Endodermal cell (in vitro differentiated cells): ENCODE measurements around the gene PGA4. TPM values are rescaled to one million over a fixed set of nuclear protein-coding genes. Genes with fewer than 3 reads are reported as not detected.

ENCODE experiments used
- DNase-seq: peaks from one replicate; pipeline ENCODE4 v3.0.0-alpha.2; 2017
- H3K27ac ChIP-seq: 2 replicates; pipeline ENCODE4 v1.5.1; 2013; ENCODE audit warnings: mild to moderate bottlenecking, low read depth, low read length, moderate library complexity
- H3K27me3 ChIP-seq: 2 replicates; pipeline ENCODE4 v1.6.1; 2013; ENCODE audit warnings: mild to moderate bottlenecking, low read length, moderate library complexity; ENCODE audit not compliant: insufficient read depth, control insufficient read depth, poor library complexity, severe bottlenecking
- H3K36me3 ChIP-seq: 2 replicates; pipeline ENCODE4 v1.7.0; 2013; ENCODE audit warnings: mild to moderate bottlenecking, low read length, moderate library complexity; ENCODE audit not compliant: control insufficient read depth, insufficient read depth
- H3K4me1 ChIP-seq: one replicate; pipeline ENCODE4 v1.7.0; 2013; ENCODE audit warnings: low read length; ENCODE audit not compliant: control insufficient read depth, insufficient read depth
- H3K4me3 ChIP-seq: 2 replicates; pipeline ENCODE4 v1.5.1; 2013; ENCODE audit warnings: mild to moderate bottlenecking, low read length, moderate library complexity
- H3K9ac ChIP-seq: 2 replicates; pipeline ENCODE4 v1.6.1; 2013; ENCODE audit warnings: mild to moderate bottlenecking, low read length, moderate library complexity; ENCODE audit not compliant: poor library complexity, severe bottlenecking; ENCODE audit errors: extremely low read depth
- H3K9me3 ChIP-seq: 2 replicates; pipeline ENCODE4 v1.6.1; 2013; ENCODE audit warnings: mild to moderate bottlenecking, low read length, moderate library complexity; ENCODE audit not compliant: control insufficient read depth
- H3K27ac Mint-ChIP-seq: 2 replicates; pipeline ENCODE4 v1.8.0; 2020; ENCODE audit warnings: mixed read lengths
- H3K27me3 Mint-ChIP-seq: 2 replicates; pipeline ENCODE4 v1.8.0; 2021; ENCODE audit warnings: mild to moderate bottlenecking, mixed read lengths; ENCODE audit not compliant: insufficient read depth
- H3K36me3 Mint-ChIP-seq: 2 replicates; pipeline ENCODE4 v1.8.0; 2020; ENCODE audit warnings: low read depth, mixed read lengths
- H3K4me1 Mint-ChIP-seq: 2 replicates; pipeline ENCODE4 v1.8.0; 2020; ENCODE audit warnings: mixed read lengths
- H3K4me3 Mint-ChIP-seq: 2 replicates; pipeline ENCODE4 v1.8.0; 2020; ENCODE audit warnings: mild to moderate bottlenecking, moderate library complexity, mixed read lengths
- H3K9me3 Mint-ChIP-seq: 2 replicates; pipeline ENCODE4 v1.8.0; 2020; ENCODE audit warnings: mild to moderate bottlenecking, mixed read lengths
- CTCF ChIP-seq: fragments of 200-600 bp; sonication (generic); conservative IDR thresholded peaks from 2 replicates; pipeline ENCODE4 v1.5.0; 2021; ENCODE audit warnings: antibody characterized with exemption, mild to moderate bottlenecking
- WGBS, 2 experiments: methylation state at CpG; one replicate each; pipeline versions ENCODE4 v1.1.5 to v1.1.7; 2013; ENCODE audit warnings: missing lambda C conversion rate in 2 of 2, mixed read lengths in 1 of 2; ENCODE audit not compliant: insufficient coverage in 1 of 2, insufficient read length in 1 of 2; 5-methylcytosine and 5-hydroxymethylcytosine counted together
- total RNA-seq, 2 donors: library from RNA; stranded (reverse); fragmentation: NEBNext Ultra II Directional in 1 of 2; extraction: Animal tissue kit (Norgen Biotek cat#: 25700) in 1 of 2; gene quantifications; 2 replicates in 1 of 2; 3 replicates in 1 of 2; pipeline ENCODE4 v1.2.1, GENCODE V29; 2021

Gene PGA4
- total RNA-seq, 2 donors from 2014 or later: 0.62 TPM; not detected in 1

GRCh38 chr11:61265357-61265756, 43.2 kb downstream of the PGA4 start:
- Histone ChIP-seq H3K27ac (no peak overlapping the region), H3K4me1 (no peaks in the 10 kb centered on the region), H3K4me3 (no peak overlapping the region), H3K9me3 (no peaks in the 10 kb centered on the region), H3K9ac (no peak overlapping the region), H3K27me3 (no peaks in the 10 kb centered on the region), H3K36me3 (no peaks in the 10 kb centered on the region)
- no peak for TF ChIP-seq CTCF
- WGBS, 2 experiments: 92 to 95% methylated on average over 12 to 14 of the region's 14 CpGs
- Mint-ChIP-seq H3K36me3 (peaks cover 9% of the 10 kb centered on the region), H3K27me3 (no peaks in the 10 kb centered on the region), H3K4me3 (no peak overlapping the region), H3K27ac (no peak overlapping the region), H3K4me1 (no peaks in the 10 kb centered on the region), H3K9me3 (no peaks in the 10 kb centered on the region)
- DNase-seq: no peak

- peaks cover 13% of the 10 kb centered on the region for H3K36me3 Mint-ChIP-seq
- H3K9ac ChIP-seq: no peak overlapping the region
- H3K9me3 Mint-ChIP-seq: no peaks in the 10 kb centered on the region
- no peaks in the 10 kb centered on the region for H3K36me3 ChIP-seq
- no peaks in the 10 kb centered on the region for H3K4me1 ChIP-seq
- H3K27me3 Mint-ChIP-seq: no peaks in the 10 kb centered on the region
- no peaks in the 10 kb centered on the region for H3K27me3 ChIP-seq
- H3K4me3 ChIP-seq: no peak overlapping the region
- WGBS, 2 experiments: 92 to 95% methylated on average over 4 of the region's 4 CpGs
- no peaks in the 10 kb centered on the region for H3K9me3 ChIP-seq
- H3K27ac Mint-ChIP-seq: no peak overlapping the region
- H3K27ac ChIP-seq: no peak overlapping the region
- TF ChIP-seq CTCF: no peak
- no peaks in the 10 kb centered on the region for H3K4me1 Mint-ChIP-seq
- no peak overlapping the region for H3K4me3 Mint-ChIP-seq
- no peak for DNase-seq
These were observed 44.5 kb downstream of the PGA4 start for GRCh38 chr11:61266602-61267001.

GRCh38 chr11:61267437-61267841, 45.3 kb downstream of the PGA4 start:
- H3K36me3 ChIP-seq: no peaks in the 10 kb centered on the region
- no peak for DNase-seq
- H3K27me3 ChIP-seq: no peaks in the 10 kb centered on the region
- H3K4me1 ChIP-seq: no peaks in the 10 kb centered on the region
- Mint-ChIP-seq H3K9me3 (no peaks in the 10 kb centered on the region), H3K4me1 (no peaks in the 10 kb centered on the region), H3K27ac (no peak overlapping the region), H3K27me3 (no peaks in the 10 kb centered on the region), H3K36me3 (peaks cover 13% of the 10 kb centered on the region), H3K4me3 (no peak overlapping the region)
- WGBS, 2 experiments: 89 to 90% methylated on average over 6 of the region's 6 CpGs
- TF ChIP-seq CTCF: no peak
- H3K9me3 ChIP-seq: no peaks in the 10 kb centered on the region
- no peak overlapping the region for H3K9ac ChIP-seq
- no peak overlapping the region for H3K4me3 ChIP-seq
- no peak overlapping the region for H3K27ac ChIP-seq
